AG09319 (cell line): ENCODE results near the gene OXCT2.
A peak's percentile ranks its signal among the peaks of the same experiment; 100 is the strongest.
"Not testable (repeated sequence)": the region's sequence is repeated elsewhere in the genome, so short reads cannot be mapped to it uniquely, and the experiment has no call there.

Experiments
- DNase-seq: peaks from one replicate; pipeline ENCODE4 v3.0.0-alpha.2; 2010; ENCODE audit warnings: low read depth; ENCODE audit errors: extremely low read depth
- TF ChIP-seq, protein P1 (sequence below): IDR thresholded peaks from 2 replicates; pipeline ENCODE4 v1.5.1; 2011; ENCODE audit warnings: low read depth, mild to moderate bottlenecking, inconsistent platforms, low read length, moderate library complexity

Gene OXCT2

DNA sequence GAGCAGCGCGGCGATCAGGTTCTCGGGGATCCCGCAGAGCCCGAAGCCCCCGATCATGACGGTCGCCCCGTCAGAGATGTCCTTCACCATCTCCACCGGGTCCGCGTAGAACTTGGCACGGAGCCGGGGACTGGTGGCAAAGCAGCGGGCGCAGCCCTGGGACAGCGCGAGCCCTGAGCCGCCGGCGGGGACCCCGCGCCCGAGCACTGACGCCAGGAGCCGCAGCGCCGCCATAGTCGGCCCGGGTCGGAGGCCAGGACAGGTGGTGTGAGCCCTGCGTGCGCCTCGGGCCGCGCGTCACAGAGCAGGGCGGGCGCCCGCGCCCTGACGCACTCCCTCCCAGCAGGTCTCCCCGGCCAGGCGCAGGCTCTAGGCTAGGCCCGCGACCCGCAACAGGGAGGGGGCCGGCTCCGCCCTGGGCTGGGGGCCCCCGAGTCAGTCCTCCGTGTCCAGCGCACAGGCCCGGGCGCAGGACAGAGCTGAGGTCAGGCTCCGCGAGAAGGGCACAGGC lies at the start of gene OXCT2:
Gene OXCT2, minus strand, starts transcription at position 327 of the 511 bp plus-strand sequence. Its CDS starts 93 bp downstream, at position 234.
- DNase-seq: not testable (repeated sequence)

- DNase-seq: no peak
These were observed 48.1 kb upstream of the OXCT2 start for GRCh38 chr1:39819091-39819812.

GRCh38 chr1:39818482-39818881 lies 47.3 kb upstream of the OXCT2 start:
- DNase-seq: no peak
- TF ChIP-seq, protein P1, sequence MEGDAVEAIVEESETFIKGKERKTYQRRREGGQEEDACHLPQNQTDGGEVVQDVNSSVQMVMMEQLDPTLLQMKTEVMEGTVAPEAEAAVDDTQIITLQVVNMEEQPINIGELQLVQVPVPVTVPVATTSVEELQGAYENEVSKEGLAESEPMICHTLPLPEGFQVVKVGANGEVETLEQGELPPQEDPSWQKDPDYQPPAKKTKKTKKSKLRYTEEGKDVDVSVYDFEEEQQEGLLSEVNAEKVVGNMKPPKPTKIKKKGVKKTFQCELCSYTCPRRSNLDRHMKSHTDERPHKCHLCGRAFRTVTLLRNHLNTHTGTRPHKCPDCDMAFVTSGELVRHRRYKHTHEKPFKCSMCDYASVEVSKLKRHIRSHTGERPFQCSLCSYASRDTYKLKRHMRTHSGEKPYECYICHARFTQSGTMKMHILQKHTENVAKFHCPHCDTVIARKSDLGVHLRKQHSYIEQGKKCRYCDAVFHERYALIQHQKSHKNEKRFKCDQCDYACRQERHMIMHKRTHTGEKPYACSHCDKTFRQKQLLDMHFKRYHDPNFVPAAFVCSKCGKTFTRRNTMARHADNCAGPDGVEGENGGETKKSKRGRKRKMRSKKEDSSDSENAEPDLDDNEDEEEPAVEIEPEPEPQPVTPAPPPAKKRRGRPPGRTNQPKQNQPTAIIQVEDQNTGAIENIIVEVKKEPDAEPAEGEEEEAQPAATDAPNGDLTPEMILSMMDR: no peak

More at GRCh38 chr1:39819091-39819812, 48.1 kb upstream of the OXCT2 start:
- TF ChIP-seq, protein P1: no peak

DNA sequence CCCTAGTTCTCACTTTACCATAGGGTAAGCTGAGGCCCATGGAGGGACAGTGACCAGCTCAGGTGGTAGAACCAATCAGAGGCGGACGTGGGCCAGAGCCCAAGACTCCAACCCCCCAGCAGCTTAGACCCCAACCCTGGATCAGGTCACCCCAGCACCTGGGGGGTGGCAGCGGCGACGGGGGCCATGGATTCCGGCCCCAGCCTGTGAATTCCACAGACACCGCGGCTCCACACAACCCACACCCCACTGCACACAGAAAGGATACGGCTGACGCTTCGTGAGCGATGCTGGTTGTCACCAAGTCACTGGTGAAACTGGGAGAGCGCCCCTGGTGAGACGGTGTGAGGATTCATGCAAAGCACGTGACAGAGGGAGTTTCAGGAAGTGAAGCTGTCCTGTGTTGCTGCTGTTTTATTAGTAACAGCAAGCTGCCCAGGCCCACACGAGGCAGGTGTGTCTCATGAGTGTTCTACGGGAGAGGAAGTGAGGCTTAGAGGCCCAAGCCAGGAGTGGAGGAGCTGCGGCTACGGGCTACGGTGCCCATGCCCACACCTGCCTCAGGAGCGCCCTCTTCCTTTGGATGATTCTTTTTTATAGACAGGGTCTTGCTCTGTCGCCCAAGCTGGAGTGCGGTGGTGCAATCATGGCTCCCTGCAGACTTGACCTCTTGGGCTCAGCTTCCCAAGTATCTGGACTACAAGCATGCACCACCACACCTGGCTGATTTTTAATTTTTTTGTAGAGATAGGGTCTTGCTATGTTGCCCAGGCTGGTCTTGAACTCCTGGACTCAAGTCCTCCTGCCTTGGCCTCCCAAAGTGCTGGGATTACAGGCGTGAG lies 46.2 kb upstream of the OXCT2 start:
- DNase-seq: not testable (repeated sequence)

GRCh38 chr1:39816415-39817090 lies 45.4 kb upstream of the OXCT2 start:
- TF ChIP-seq, protein P1: peak; percentile 80
- no peak for DNase-seq

DNA sequence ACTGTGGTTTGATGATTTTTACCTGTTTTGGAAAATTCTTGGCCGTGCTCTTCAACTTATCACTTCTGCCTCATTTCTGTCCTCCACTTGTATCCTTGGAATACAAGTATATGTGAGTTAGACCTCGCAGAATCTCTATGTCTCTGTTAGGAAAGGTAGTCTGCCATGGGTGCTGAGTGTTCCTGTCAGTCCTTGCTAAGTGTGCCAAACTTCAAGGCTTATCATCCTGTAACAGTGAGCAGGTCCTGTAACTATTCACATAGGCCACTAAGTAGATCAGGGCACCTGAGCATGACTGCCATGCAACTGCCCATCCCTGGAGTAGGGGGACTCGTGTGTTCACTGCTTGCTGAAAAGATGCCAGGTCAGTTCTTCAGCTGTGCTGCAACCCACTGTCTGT lies 41.8 kb upstream of the OXCT2 start:
- TF ChIP-seq, protein P1: no peak
- no peak for DNase-seq

DNA sequence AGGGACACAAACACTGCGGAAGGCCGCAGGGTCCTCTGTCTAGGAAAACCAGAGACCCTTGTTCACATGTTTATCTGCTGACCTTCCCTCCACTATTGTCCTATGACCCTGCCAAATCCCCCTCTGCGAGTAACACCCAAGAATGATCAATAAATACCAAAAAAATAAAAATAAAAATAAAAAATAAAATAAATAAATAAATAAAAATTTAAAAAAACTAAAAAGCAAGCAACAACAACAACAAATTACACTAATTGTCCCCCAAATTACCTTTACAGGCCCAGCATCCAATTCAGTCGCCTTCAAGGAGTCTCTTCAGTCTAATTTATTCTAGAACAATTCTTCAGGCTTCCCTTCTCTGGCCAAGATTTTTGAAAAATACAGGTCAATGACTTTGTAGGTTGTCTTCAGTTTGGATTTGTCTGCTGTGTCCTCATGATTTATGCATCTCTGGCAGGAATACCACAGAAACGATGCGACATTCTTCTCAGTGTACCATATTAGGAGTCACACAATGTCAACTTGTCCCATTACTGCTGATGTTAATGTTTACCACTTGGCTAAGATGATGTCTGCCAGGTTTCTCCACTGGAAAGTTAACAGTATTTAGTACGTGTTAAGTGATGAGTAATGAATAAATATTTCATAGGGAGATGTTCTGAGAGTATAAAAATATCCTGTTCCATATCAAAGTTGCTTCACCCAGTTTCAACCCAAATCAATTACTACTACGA lies 37.8 kb upstream of the OXCT2 start:
- DNase-seq: no peak
- TF ChIP-seq, protein P1: no peak
